ENCODE results near the gene KCNK18.

DNA sequence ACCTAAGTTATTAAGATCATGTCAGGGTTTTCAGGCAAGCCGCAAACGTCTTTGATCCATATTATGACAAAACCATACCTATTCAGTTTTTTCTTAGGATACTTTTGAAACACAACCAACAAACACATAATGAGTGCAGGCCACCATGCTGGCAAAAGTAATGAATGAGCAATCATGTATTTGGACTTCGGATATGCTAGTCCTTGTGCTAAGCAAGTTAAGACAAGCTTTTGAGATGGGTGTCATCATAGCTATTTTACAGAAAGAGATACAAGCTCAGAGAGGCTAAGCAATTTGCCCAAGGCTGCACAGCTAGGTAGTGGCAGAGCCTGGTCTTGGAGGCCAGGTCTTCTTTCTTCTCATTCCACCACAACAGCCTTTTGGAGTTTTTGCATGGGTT, 12.5 kb upstream of the KCNK18 start:
- no peak for TF ChIP-seq RAD21 (IDR thresholded peaks at IDR 0.05; ENCODE audit: low read depth)
- no peak for TF ChIP-seq TCF12 (IDR thresholded peaks at IDR 0.05; ENCODE audit: low read depth)
- TF ChIP-seq EGR1 (IDR thresholded peaks at IDR 0.05), result no peak
- no peak for TF ChIP-seq EP300 (IDR thresholded peaks at IDR 0.05; ENCODE audit: borderline replicate concordance)
- no peak for TF ChIP-seq FOXM1 (IDR thresholded peaks at IDR 0.05; ENCODE audit: borderline replicate concordance, low read depth)
- no peak for TF ChIP-seq NFIC (IDR thresholded peaks at IDR 0.05)
- TF ChIP-seq, protein P1, sequence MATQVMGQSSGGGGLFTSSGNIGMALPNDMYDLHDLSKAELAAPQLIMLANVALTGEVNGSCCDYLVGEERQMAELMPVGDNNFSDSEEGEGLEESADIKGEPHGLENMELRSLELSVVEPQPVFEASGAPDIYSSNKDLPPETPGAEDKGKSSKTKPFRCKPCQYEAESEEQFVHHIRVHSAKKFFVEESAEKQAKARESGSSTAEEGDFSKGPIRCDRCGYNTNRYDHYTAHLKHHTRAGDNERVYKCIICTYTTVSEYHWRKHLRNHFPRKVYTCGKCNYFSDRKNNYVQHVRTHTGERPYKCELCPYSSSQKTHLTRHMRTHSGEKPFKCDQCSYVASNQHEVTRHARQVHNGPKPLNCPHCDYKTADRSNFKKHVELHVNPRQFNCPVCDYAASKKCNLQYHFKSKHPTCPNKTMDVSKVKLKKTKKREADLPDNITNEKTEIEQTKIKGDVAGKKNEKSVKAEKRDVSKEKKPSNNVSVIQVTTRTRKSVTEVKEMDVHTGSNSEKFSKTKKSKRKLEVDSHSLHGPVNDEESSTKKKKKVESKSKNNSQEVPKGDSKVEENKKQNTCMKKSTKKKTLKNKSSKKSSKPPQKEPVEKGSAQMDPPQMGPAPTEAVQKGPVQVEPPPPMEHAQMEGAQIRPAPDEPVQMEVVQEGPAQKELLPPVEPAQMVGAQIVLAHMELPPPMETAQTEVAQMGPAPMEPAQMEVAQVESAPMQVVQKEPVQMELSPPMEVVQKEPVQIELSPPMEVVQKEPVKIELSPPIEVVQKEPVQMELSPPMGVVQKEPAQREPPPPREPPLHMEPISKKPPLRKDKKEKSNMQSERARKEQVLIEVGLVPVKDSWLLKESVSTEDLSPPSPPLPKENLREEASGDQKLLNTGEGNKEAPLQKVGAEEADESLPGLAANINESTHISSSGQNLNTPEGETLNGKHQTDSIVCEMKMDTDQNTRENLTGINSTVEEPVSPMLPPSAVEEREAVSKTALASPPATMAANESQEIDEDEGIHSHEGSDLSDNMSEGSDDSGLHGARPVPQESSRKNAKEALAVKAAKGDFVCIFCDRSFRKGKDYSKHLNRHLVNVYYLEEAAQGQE (IDR thresholded peaks at IDR 0.05; ENCODE audit: low read depth), result no peak
- no peak for TF ChIP-seq CREB1 (IDR thresholded peaks at IDR 0.05; ENCODE audit: low read depth)
- no peak for TF ChIP-seq CEBPB (IDR thresholded peaks at IDR 0.05)
- TF ChIP-seq, protein P2, sequence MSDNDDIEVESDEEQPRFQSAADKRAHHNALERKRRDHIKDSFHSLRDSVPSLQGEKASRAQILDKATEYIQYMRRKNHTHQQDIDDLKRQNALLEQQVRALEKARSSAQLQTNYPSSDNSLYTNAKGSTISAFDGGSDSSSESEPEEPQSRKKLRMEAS (IDR thresholded peaks at IDR 0.05), result no peak
- no peak for TF ChIP-seq TAF1 (IDR thresholded peaks at IDR 0.05; ENCODE audit: low read depth)
- TF ChIP-seq, protein P3, sequence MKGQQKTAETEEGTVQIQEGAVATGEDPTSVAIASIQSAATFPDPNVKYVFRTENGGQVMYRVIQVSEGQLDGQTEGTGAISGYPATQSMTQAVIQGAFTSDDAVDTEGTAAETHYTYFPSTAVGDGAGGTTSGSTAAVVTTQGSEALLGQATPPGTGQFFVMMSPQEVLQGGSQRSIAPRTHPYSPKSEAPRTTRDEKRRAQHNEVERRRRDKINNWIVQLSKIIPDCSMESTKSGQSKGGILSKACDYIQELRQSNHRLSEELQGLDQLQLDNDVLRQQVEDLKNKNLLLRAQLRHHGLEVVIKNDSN (IDR thresholded peaks at IDR 0.05), result no peak

All from Ishikawa (cell line).